Astrocyte of the spinal cord (primary cell): ENCODE data around the gene KATNIP.

Experiments
- DNase-seq: peaks from one replicate; pipeline ENCODE4 v3.0.0; 2011; ENCODE audit warnings: low read depth, low spot score
- H3K4me3 ChIP-seq: 2 replicates; pipeline ENCODE4 v1.5.1; 2011; ENCODE audit warnings: low read depth, mild to moderate bottlenecking, low read length, moderate library complexity
- in situ Hi-C: cut with HindIII; loops from 2 replicates; pipeline ENCODE4 v1.10.0; 2017; ENCODE audit warnings: low sequenced_read_pairs
- TF ChIP-seq, protein P1 (sequence below): IDR thresholded peaks from 2 replicates; pipeline ENCODE4 v1.5.1; 2012; ENCODE audit warnings: low read depth, mild to moderate bottlenecking, low read length, inconsistent platforms

The KATNIP gene

DNA sequence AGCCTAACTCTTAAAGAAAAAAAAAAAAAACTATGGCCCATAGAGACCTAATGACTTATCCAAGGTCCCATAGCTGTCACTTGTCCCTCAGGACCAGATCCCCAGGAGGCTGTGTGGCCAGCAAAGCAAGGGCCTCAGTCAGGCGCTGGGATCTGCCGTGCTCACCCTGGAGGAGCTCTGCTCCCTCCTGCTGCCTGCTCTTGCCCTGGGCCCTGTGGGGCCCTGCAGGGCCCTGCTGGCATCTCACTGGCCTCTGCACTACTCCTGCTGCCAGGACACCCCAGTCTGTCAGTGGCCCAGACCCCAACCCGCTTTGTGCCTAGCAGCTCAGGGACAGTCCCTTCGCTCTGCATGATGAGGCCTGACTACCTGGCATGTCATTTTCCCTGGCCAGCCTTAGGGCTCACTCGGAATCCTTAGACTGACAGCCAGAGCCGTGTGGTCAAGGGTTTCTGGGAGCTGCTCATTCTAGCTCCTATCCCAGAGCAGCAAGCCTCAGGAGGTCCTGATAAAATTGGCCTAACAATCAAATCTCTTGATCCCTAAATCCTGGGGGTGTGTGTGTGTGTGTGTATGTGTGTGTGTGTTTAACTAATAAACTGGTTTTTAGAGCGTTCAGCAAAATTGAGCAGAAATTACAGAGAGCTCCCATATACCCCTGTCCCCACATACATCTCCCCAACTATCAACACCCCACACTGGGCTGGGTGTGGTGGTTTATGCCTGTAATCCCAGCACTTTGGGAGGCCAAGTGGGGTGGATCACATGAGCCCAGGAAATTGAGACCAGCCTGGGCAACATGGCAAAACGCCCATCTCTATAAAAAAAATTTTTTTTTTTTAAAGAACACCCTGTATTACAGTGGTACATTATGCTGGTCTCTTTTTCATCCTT, 21.7 kb downstream of the KATNIP start:
- in situ Hi-C loops, result no loop called here

GRCh38 chr16:27572711-27573110, 22.8 kb downstream of the KATNIP start:
- in situ Hi-C loops, result no loop called here
- DNase-seq, result no peak
- no peak overlapping the region for H3K4me3 ChIP-seq
- TF ChIP-seq, protein P1, sequence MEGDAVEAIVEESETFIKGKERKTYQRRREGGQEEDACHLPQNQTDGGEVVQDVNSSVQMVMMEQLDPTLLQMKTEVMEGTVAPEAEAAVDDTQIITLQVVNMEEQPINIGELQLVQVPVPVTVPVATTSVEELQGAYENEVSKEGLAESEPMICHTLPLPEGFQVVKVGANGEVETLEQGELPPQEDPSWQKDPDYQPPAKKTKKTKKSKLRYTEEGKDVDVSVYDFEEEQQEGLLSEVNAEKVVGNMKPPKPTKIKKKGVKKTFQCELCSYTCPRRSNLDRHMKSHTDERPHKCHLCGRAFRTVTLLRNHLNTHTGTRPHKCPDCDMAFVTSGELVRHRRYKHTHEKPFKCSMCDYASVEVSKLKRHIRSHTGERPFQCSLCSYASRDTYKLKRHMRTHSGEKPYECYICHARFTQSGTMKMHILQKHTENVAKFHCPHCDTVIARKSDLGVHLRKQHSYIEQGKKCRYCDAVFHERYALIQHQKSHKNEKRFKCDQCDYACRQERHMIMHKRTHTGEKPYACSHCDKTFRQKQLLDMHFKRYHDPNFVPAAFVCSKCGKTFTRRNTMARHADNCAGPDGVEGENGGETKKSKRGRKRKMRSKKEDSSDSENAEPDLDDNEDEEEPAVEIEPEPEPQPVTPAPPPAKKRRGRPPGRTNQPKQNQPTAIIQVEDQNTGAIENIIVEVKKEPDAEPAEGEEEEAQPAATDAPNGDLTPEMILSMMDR, result no peak

More for the DNA sequence above, 21.7 kb downstream of the KATNIP start:
- DNase-seq, result no peak
- TF ChIP-seq, protein P1, result no peak
- H3K4me3 ChIP-seq, result no peak overlapping the region

GRCh38 chr16:27576729-27577128, 26.8 kb downstream of the KATNIP start:
- in situ Hi-C loops, result no loop called here
- no peak for DNase-seq
- TF ChIP-seq, protein P1, result no peak
- H3K4me3 ChIP-seq, result no peak overlapping the region

DNA sequence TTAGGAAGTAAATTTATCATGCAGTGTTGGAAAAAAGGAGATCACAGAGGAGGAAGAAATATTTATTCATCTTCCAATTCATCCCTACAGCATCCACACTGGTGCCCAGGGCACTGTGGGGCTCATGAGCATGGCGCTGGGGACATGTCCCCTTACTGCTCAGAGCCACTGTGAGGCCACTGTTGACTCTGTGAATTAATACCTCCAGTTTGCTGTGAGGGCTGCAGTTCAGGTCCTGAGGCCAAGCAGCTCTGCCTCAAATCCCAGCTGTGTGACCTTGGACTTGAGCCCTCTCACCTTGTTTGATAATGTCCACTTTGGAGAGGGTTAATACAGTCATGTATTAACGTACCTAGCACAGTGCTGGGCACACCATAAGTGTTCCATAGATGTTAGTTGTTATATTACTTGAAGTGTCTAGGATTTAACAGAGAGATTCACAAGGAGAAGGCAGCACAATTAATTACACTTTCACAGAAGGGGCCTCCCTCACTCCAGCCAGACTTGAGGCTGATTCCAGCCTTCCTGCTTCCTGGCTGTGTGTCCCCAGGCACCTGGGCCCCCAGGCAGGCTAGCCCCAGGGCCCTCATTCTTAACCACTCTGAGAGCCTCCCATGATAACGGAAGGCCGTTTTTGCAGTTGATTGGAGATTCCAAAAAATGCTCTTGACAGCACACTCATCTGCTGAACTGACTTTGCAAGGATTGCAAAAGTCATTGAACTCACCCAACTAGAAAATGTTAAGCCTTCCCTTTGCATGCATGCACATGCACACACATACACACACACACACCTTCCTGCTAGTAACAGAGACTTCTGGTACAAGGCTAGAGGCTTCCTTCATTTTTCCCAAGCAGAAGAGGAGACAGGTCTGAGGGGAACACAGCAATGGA, 29.4 kb downstream of the KATNIP start:
- H3K4me3 ChIP-seq, result no peak overlapping the region
- DNase-seq, result no peak
- TF ChIP-seq, protein P1, result no peak
- in situ Hi-C loops, result no loop called here

DNA sequence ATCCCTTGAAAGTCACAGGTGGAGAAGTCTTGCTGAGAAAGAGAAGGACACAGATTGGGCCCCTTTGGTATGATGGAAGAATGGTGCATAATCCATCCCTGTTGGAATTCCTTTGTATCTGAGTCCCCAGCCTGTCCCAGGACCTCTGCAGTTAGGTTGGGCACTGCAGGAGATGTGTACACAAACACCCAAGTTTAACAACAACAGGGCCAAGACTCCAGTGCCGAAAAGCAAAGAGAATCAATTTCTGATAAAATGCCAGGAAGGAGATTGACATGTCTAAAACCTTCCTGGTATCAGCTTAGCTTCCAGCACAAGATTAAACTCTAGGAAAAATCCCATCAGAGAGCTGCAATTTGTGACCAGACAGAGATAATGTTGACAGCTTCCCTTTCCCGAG, 32.9 kb downstream of the KATNIP start:
- in situ Hi-C loops, result no loop called here
- DNase-seq, result no peak
- TF ChIP-seq, protein P1, result no peak
- H3K4me3 ChIP-seq, result no peak overlapping the region

DNA sequence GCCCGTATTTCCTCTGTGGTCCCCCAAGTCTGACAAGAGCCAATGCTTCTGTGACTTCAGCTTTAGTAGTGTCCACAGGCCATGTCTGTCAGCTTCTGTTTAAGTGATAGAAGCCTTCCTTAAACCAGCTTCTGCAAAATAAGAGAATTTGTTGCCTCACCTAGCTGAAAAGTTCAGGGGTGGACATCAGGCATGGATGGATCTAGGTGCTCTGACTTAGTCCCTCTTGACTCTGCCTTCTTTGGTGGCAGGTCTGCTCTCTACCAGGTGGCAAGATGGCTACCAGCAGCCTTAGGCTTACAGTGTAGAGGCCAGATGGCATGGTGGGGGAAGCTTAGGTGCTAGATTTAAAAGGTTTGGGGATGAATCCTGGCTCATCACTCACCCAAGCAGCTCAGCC, 33.7 kb downstream of the KATNIP start:
- DNase-seq, result no peak
- TF ChIP-seq, protein P1, result no peak
- no peak overlapping the region for H3K4me3 ChIP-seq
- in situ Hi-C loops, result no loop called here
